H1 (cell line): ENCODE data around the gene ST3GAL3. TPM values are rescaled to one million over a fixed set of nuclear protein-coding genes. Genes with fewer than 3 reads are reported as not detected.
A peak's percentile ranks its signal among the peaks of the same experiment; 100 is the strongest.

ENCODE experiments used
- CTCF ChIA-PET: fragments of 300-600 bp; sonication (Branson Sonifier 250); formaldehyde crosslinking; loops from one replicate; lab custom pipeline; 2021; ENCODE audit not compliant: partially characterized antibody; lab: Charles Lee
- POLR2A ChIA-PET: fragments of 300-600 bp; sonication (Branson Sonifier 250); formaldehyde crosslinking; loops from one replicate; lab custom pipeline; 2021; ENCODE audit warnings: inconsistent platforms; ENCODE audit not compliant: partially characterized antibody; lab: Charles Lee
- DNase-seq, 2 experiments: peaks; one replicate each; pipeline versions ENCODE4 v3.0.0 to v3.0.0-alpha.2; 2010 to 2022; ENCODE audit warnings: low spot score in 2 of 2, low read depth in 1 of 2, mixed read lengths in 1 of 2
- FAIRE-seq: peaks from 2 replicates; lab custom pipeline; 2011; peaks lifted over from hg19 to GRCh38; lab: Jason Lieb, UNC
- H2AFZ ChIP-seq: 2 replicates; pipeline ENCODE4 v1.8.1; 2012; ENCODE audit warnings: low read length, inconsistent platforms
- H2AK5ac ChIP-seq: 2 replicates; pipeline ENCODE4 v1.6.1; 2013; ENCODE audit warnings: low read depth, low read length
- H2BK120ac ChIP-seq: replicated peaks from 2 replicates; pipeline ENCODE3; 2013; ENCODE audit warnings: low read depth, low read length, inconsistent platforms
- H2BK12ac ChIP-seq: 2 replicates; pipeline ENCODE4 v1.6.1; 2013; ENCODE audit warnings: low read depth, low read length
- H2BK15ac ChIP-seq: 2 replicates; pipeline ENCODE4 v1.6.1; 2013; ENCODE audit warnings: low read length
- H2BK20ac ChIP-seq: 2 replicates; pipeline ENCODE4 v1.6.1; 2013; ENCODE audit warnings: low read length
- H2BK5ac ChIP-seq: 2 replicates; pipeline ENCODE4 v1.6.1; 2013; ENCODE audit warnings: low read depth, low read length
- H3K14ac ChIP-seq: 2 replicates; pipeline ENCODE4 v1.6.1; 2013; ENCODE audit warnings: inconsistent platforms; ENCODE audit not compliant: insufficient read length
- H3K18ac ChIP-seq: 2 replicates; pipeline ENCODE4 v1.6.1; 2013; ENCODE audit warnings: low read length; ENCODE audit errors: extremely low read depth
- H3K23ac ChIP-seq: 2 replicates; pipeline ENCODE4 v1.6.1; 2013; ENCODE audit warnings: inconsistent platforms; ENCODE audit not compliant: insufficient read length
- H3K23me2 ChIP-seq: 2 replicates; pipeline ENCODE4 v1.6.1; 2013; ENCODE audit warnings: low read depth, low read length
- H3K27ac ChIP-seq: 2 replicates; pipeline ENCODE4 v1.6.1; 2011; ENCODE audit warnings: low read depth, low read length, inconsistent platforms
- H3K27me3 ChIP-seq, 4 experiments: replicated peaks in 1 of 4; 1 replicate in 1 of 4; 2 replicates in 3 of 4; pipeline versions ENCODE4 v1.6.1 to v1.8.1; 2011 to 2013; ENCODE audit warnings: low read length in 3 of 4, mild to moderate bottlenecking in 3 of 4, inconsistent platforms in 2 of 4, mixed read lengths in 2 of 4, moderate library complexity in 1 of 4; ENCODE audit not compliant: control insufficient read depth in 3 of 4, insufficient read depth in 3 of 4; ENCODE audit errors: extremely low read depth in 1 of 4
- H3K36me3 ChIP-seq, 4 experiments: 2 replicates each; pipeline versions ENCODE4 v1.6.1 to v1.8.1; 2011 to 2013; ENCODE audit warnings: mild to moderate bottlenecking in 4 of 4, low read length in 3 of 4, moderate library complexity in 2 of 4, control low read depth in 1 of 4, inconsistent platforms in 1 of 4; ENCODE audit not compliant: insufficient read depth in 4 of 4, control insufficient read depth in 2 of 4
- H3K4ac ChIP-seq: replicated peaks from 2 replicates; pipeline ENCODE3; 2013; ENCODE audit warnings: low read length, low read depth, mixed read lengths, inconsistent platforms; ENCODE audit not compliant: insufficient read length
- H3K4me1 ChIP-seq, 4 experiments: replicated peaks in 1 of 4; 1 replicate in 1 of 4; 2 replicates in 3 of 4; pipeline versions ENCODE4 v1.6.1 to v1.8.1; 2011 to 2013; ENCODE audit warnings: low read length in 3 of 4, inconsistent platforms in 2 of 4, mixed read lengths in 1 of 4; ENCODE audit not compliant: insufficient read depth in 4 of 4, control insufficient read depth in 3 of 4
- H3K4me2 ChIP-seq, 2 experiments: 2 replicates each; pipeline versions ENCODE4 v1.6.1 to v1.8.1; 2011 to 2013; ENCODE audit warnings: low read depth in 2 of 2, low read length in 2 of 2, control low read depth in 1 of 2, inconsistent platforms in 1 of 2, mild to moderate bottlenecking in 1 of 2; ENCODE audit not compliant: insufficient read depth in 1 of 2
- H3K4me3 ChIP-seq, 4 experiments: fragments of 200-600, 300-600 bp in 1 of 4; sonication (generic), shearing (Covaris generic), sonication (Bioruptor Twin) in 1 of 4; 2 replicates each; pipeline versions ENCODE4 v1.5.1 to v1.8.1; 2011 to 2016; ENCODE audit warnings: low read length in 4 of 4, low read depth in 3 of 4, control low read depth in 2 of 4, inconsistent platforms in 2 of 4, mild to moderate bottlenecking in 2 of 4, mixed read lengths in 1 of 4, moderate library complexity in 1 of 4; ENCODE audit not compliant: insufficient read depth in 2 of 4; ENCODE audit errors: extremely low read depth in 1 of 4
- H3K56ac ChIP-seq: replicated peaks from 2 replicates; pipeline ENCODE3; 2013; ENCODE audit warnings: low read depth, mild to moderate bottlenecking, mixed read lengths, low read length, inconsistent platforms; ENCODE audit not compliant: insufficient read length
- H3K79me1 ChIP-seq: 2 replicates; pipeline ENCODE4 v1.6.1; 2013; ENCODE audit warnings: low read depth, low read length, control low read depth
- H3K79me2 ChIP-seq, 2 experiments: 2 replicates each; pipeline versions ENCODE4 v1.6.1 to v1.8.1; 2012 to 2013; ENCODE audit warnings: low read length in 2 of 2, mild to moderate bottlenecking in 2 of 2, inconsistent platforms in 1 of 2; ENCODE audit not compliant: insufficient read depth in 2 of 2, control insufficient read depth in 1 of 2
- H3K9ac ChIP-seq, 4 experiments: replicated peaks in 1 of 4; 1 replicate in 1 of 4; 2 replicates in 3 of 4; pipeline versions ENCODE4 v1.6.1 to v1.8.1; 2011 to 2013; ENCODE audit warnings: low read depth in 3 of 4, low read length in 3 of 4, control low read depth in 2 of 4, mild to moderate bottlenecking in 2 of 4, moderate library complexity in 2 of 4, inconsistent platforms in 1 of 4; ENCODE audit errors: extremely low read depth in 1 of 4
- H3K9me3 ChIP-seq, 2 experiments: 2 replicates each; pipeline versions ENCODE4 v1.6.1 to v1.8.1; 2012 to 2013; ENCODE audit warnings: mild to moderate bottlenecking in 2 of 2, moderate library complexity in 2 of 2, control low read depth in 1 of 2, inconsistent platforms in 1 of 2, low read depth in 1 of 2, low read length in 1 of 2, mixed read lengths in 1 of 2; ENCODE audit not compliant: insufficient read depth in 2 of 2
- H4K20me1 ChIP-seq, 2 experiments: replicated peaks in 1 of 2; 2 replicates each; pipeline versions ENCODE3 to v1.8.1; 2011 to 2013; ENCODE audit warnings: inconsistent platforms in 2 of 2, low read length in 2 of 2, mild to moderate bottlenecking in 1 of 2; ENCODE audit not compliant: insufficient read depth in 2 of 2, control insufficient read depth in 1 of 2
- H4K5ac ChIP-seq: 2 replicates; pipeline ENCODE4 v1.6.1; 2013; ENCODE audit warnings: low read length, low read depth, mixed read lengths, inconsistent platforms; ENCODE audit not compliant: insufficient read length
- H4K8ac ChIP-seq: 2 replicates; pipeline ENCODE4 v1.8.0; 2013; ENCODE audit warnings: mild to moderate bottlenecking, moderate library complexity, low read length, inconsistent platforms; ENCODE audit not compliant: insufficient read depth; ENCODE audit errors: extremely low read depth
- H4K91ac ChIP-seq: replicated peaks from 2 replicates; pipeline ENCODE3; 2013; ENCODE audit warnings: low read length, mixed read lengths, inconsistent platforms; ENCODE audit not compliant: insufficient read length
- CBX5 ChIP-seq: fragments of 300-800, 300-1000 bp; sonication (generic); IDR thresholded peaks from 2 replicates; pipeline ENCODE4 v1.7.1; 2016; ENCODE audit warnings: antibody characterized with exemption, low read length, low read depth
- CHD2 ChIP-seq: IDR thresholded peaks from 2 replicates; pipeline ENCODE4 v1.6.1; 2012; ENCODE audit warnings: low read length, improper control_type of control experiment
- JUND ChIP-seq: IDR thresholded peaks from 2 replicates; pipeline ENCODE4 v1.6.1; 2011; ENCODE audit warnings: mild to moderate bottlenecking, improper control_type of control experiment, low read length
- KDM1A ChIP-seq: fragments of 200-600, 300-600 bp; sonication (generic); IDR thresholded peaks from 2 replicates; pipeline ENCODE4 v1.7.1; 2016; ENCODE audit warnings: mild to moderate bottlenecking, low read length, borderline replicate concordance
- PHF8 ChIP-seq: fragments of 200-600 bp; sonication (generic); conservative IDR thresholded peaks from 2 replicates; pipeline ENCODE4 v1.7.1; 2012; ENCODE audit warnings: low read depth, mild to moderate bottlenecking, inconsistent platforms, low read length, moderate library complexity
- POLR2A ChIP-seq, 2 experiments: IDR thresholded peaks; 1 replicate in 1 of 2; 2 replicates in 1 of 2; pipeline ENCODE4 v1.6.1; 2011; ENCODE audit warnings: low read depth in 2 of 2, low read length in 2 of 2, mild to moderate bottlenecking in 2 of 2; ENCODE audit errors: control extremely low read depth in 1 of 2
- RAD21 ChIP-seq, 2 experiments: IDR thresholded peaks in 1 of 2; conservative IDR thresholded peaks in 1 of 2; 2 replicates each; pipeline ENCODE4 v1.6.1; 2011; ENCODE audit warnings: low read depth in 2 of 2, low read length in 2 of 2, improper control_type of control experiment in 1 of 2, inconsistent platforms in 1 of 2, mild to moderate bottlenecking in 1 of 2, moderate library complexity in 1 of 2
- RBBP5 ChIP-seq: IDR thresholded peaks from 2 replicates; pipeline ENCODE4 v1.7.1; 2012; ENCODE audit warnings: low read depth, mild to moderate bottlenecking, inconsistent platforms, low read length, moderate library complexity, borderline replicate concordance
- SIRT6 ChIP-seq: IDR thresholded peaks from one replicate; pipeline ENCODE4 v1.7.1; 2012; ENCODE audit warnings: low read length, inconsistent platforms
- TAF7 ChIP-seq: optimal IDR thresholded peaks from 2 replicates; pipeline ENCODE3; 2011; ENCODE audit warnings: low read depth, mild to moderate bottlenecking, inconsistent platforms, low read length, moderate library complexity, borderline replicate concordance
- WGBS, 2 experiments: shearing (Covaris generic) in 1 of 2; methylation state at CpG; one replicate each; pipeline versions ENCODE4 v1.1.6 to v1.1.7; 2013 to 2015; ENCODE audit warnings: low lambda C conversion rate in 2 of 2, mixed read lengths in 2 of 2, inconsistent platforms in 1 of 2, low coverage in 1 of 2, missing lambda C conversion rate in 1 of 2; ENCODE audit not compliant: insufficient replicate concordance in 2 of 2, insufficient coverage in 1 of 2, insufficient read length in 1 of 2; ENCODE audit errors: extremely low coverage in 1 of 2, missing lambda C conversion rate in 1 of 2; 5-methylcytosine and 5-hydroxymethylcytosine counted together
- polyA plus RNA-seq, 7 experiments: library from polyadenylated mRNA; depleted of rRNA in 3 of 7; stranded (reverse) in 5 of 7; unstranded in 2 of 7; fragments of >200 nt in 5 of 7; fragments of 200-250 nt in 2 of 7; gene quantifications; 1 replicate in 5 of 7; 2 replicates in 1 of 7; 4 replicates in 1 of 7; pipeline versions ENCODE4 v1.2.1 to v1.2.3, GENCODE V29; 2011 to 2013; ENCODE audit warnings: missing spikeins in 2 of 7, mixed read lengths in 2 of 7
- total RNA-seq: library from RNA; stranded (reverse); fragmentation: NEBNext Ultra II Directional; extraction: Animal tissue kit (Norgen Biotek cat#: 25700); gene quantifications from 2 replicates; pipeline ENCODE4 v1.2.1, GENCODE V29; 2021
- TF ChIP-seq, protein P1 (sequence below), 3 experiments: IDR thresholded peaks; 1 replicate in 2 of 3; 2 replicates in 1 of 3; pipeline versions ENCODE4 v1.5.1 to v1.6.1; 2011; ENCODE audit warnings: low read length in 3 of 3, mild to moderate bottlenecking in 3 of 3, inconsistent platforms in 2 of 3, low read depth in 1 of 3, moderate library complexity in 1 of 3; ENCODE audit not compliant: insufficient read depth in 1 of 3; ENCODE audit errors: control extremely low read depth in 1 of 3

The ST3GAL3 gene
- total and polyA plus RNA-seq, 2 of the 8 experiments (the other 6 are each of a cell fraction or from before 2014, with no cell fraction given), result 6.8 to 7.0 TPM

DNA sequence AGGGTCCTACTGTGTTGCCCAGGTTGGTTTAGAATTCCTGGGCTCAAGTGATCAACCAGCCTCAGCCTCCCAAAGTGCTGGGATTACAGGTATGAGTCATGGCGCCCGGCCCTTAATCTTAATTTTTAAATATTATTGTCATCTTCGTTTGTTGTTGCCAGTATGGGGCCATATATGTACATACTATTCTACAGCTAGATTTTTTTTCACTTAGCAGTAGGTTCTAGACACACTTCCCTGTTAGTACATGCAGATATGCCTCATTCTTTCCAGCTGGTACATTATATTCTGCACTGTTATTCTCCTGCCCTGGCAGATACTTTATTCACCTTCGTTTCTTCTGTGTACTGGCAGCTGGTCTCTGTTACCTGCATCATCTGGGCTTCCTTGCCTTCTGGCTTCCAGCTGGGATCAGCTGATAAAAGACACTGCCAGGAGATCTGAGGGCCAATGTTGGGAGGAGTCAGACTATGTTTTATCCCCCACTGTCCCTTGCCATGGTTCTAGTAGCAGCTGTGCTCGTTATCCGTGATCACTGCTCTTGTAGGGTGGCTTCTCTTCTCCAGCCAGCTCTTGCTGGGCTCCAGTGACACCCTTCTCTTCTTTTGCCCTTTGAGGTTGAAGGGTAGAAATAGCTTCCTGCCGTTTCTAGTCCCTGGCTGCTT lies 24.7 kb downstream of the ST3GAL3 start:
- no peak for FAIRE-seq
- no peak for TF ChIP-seq KDM1A
- no peak for TF ChIP-seq SIRT6
- TF ChIP-seq CBX5, result no peak
- TF ChIP-seq, protein P1, sequence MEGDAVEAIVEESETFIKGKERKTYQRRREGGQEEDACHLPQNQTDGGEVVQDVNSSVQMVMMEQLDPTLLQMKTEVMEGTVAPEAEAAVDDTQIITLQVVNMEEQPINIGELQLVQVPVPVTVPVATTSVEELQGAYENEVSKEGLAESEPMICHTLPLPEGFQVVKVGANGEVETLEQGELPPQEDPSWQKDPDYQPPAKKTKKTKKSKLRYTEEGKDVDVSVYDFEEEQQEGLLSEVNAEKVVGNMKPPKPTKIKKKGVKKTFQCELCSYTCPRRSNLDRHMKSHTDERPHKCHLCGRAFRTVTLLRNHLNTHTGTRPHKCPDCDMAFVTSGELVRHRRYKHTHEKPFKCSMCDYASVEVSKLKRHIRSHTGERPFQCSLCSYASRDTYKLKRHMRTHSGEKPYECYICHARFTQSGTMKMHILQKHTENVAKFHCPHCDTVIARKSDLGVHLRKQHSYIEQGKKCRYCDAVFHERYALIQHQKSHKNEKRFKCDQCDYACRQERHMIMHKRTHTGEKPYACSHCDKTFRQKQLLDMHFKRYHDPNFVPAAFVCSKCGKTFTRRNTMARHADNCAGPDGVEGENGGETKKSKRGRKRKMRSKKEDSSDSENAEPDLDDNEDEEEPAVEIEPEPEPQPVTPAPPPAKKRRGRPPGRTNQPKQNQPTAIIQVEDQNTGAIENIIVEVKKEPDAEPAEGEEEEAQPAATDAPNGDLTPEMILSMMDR (IDR thresholded peaks at IDR 0.05; ENCODE audit: control extremely low read depth in 1 of 3, insufficient read depth in 1 of 3, low read depth in 1 of 3, low read length in 3 of 3), result no peak
- no peak for TF ChIP-seq PHF8
- TF ChIP-seq RAD21 (IDR thresholded peaks at IDR 0.05 in 1 of 2, conservative IDR thresholded peaks at IDR 0.05 in 1 of 2; ENCODE audit: low read depth in 2 of 2, low read length in 2 of 2), result no peak
- no peak for TF ChIP-seq TAF7
- no peak for TF ChIP-seq RBBP5
- no peak for TF ChIP-seq CHD2
- no peak for TF ChIP-seq JUND
- TF ChIP-seq POLR2A (IDR thresholded peaks at IDR 0.05; ENCODE audit: control extremely low read depth in 1 of 2, low read depth in 2 of 2, low read length in 2 of 2), result no peak

More for the DNA sequence above, 24.7 kb downstream of the ST3GAL3 start:
- H4K91ac ChIP-seq, result no peak overlapping the region
- ChIA-PET CTCF (interaction anchor here (0.9 to 2.4 kb wide), 6 partner anchors 11 to 275 kb away, joined by 3 to 15 read pairs (median 3); partner anchors contain the start of gene ARTN), POLR2A (no interaction called here)
- H3K4me2 ChIP-seq, result no peak overlapping the region
- H3K18ac ChIP-seq, result no peak overlapping the region
- H3K56ac ChIP-seq, result no peak overlapping the region
- 0 out of 2 replicates have a peak, but pooled peaks cover 2% of the 10 kb centered on the region for H3K23me2 ChIP-seq
- no peaks in the 10 kb centered on the region for H3K4me1 ChIP-seq
- no peak overlapping the region for H3K27ac ChIP-seq
- no peaks in the 10 kb centered on the region for H3K36me3 ChIP-seq
- H4K8ac ChIP-seq, result no peak overlapping the region
- no peaks in the 10 kb centered on the region for H4K20me1 ChIP-seq
- H3K9me3 ChIP-seq, result no peaks in the 10 kb centered on the region
- H3K4ac ChIP-seq, result no peak overlapping the region
- 83% methylated on average over 7 of the region's 7 CpGs; no CpG with 5 or more reads in 1 of the 2 experiments for WGBS, 2 experiments
- peak overlapping the region; percentile 21; the same call in 1 of the 2 replicates for H2BK5ac ChIP-seq
- no peak overlapping the region for H2BK15ac ChIP-seq
- H3K9ac ChIP-seq, result no peak overlapping the region
- H4K5ac ChIP-seq, result no peak overlapping the region
- H3K79me1 ChIP-seq, result no peaks in the 10 kb centered on the region
- H3K14ac ChIP-seq, result no peak overlapping the region
- no peak overlapping the region for H2BK20ac ChIP-seq
- H3K79me2 ChIP-seq, result no peaks in the 10 kb centered on the region
- H3K23ac ChIP-seq, result no peak overlapping the region
- no peak overlapping the region for H2BK120ac ChIP-seq
- H2BK12ac ChIP-seq, result no peak overlapping the region
- no peak overlapping the region for H3K4me3 ChIP-seq
- H2AFZ ChIP-seq, result no peak overlapping the region
- no peak overlapping the region for H2AK5ac ChIP-seq
- no peak for DNase-seq
- no peaks in the 10 kb centered on the region for H3K27me3 ChIP-seq
